ENCODE measurements around the gene LYPD3. TPM values are rescaled to one million over a fixed set of nuclear protein-coding genes. Genes with fewer than 3 reads are reported as not detected.
"Not testable (repeated sequence)": the region's sequence is repeated elsewhere in the genome, so short reads cannot be mapped to it uniquely, and the experiment has no call there.

The LYPD3 gene
- polyA plus RNA-seq, 3 donors, result 0.24 to 22.9 (median 0.48) TPM

- Mint-ChIP-seq H3K4me3 (no peak overlapping the region), H3K4me1 (peaks cover 26% of the 10 kb centered on the region), H3K36me3 (no peaks in the 10 kb centered on the region), H3K27me3 (ENCODE audit: low read depth in 3 of 3) (peaks cover 8 to 10% (median 9%) of the 10 kb centered on the region in 3 donors), H3K9me3 (peaks cover 0 to 2% (median 0%) of the 10 kb centered on the region in 7 donors), H3K27ac (peak overlapping the region in 3 of 7 donors; percentile 74 to 87 (median 78))
- Histone ChIP-seq H3K9me3 (replicated peaks in 1 of 2; ENCODE audit: control insufficient read depth in 1 of 2, insufficient read depth in 1 of 2, low read length in 2 of 2) (no peaks in the 10 kb centered on the region), H3K9ac (ENCODE audit: insufficient read depth, low read length, poor library complexity, severe bottlenecking) (no peak overlapping the region), H3K27ac (ENCODE audit: low read depth in 1 of 2, low read length in 2 of 2) (no peak overlapping the region), H3K79me2 (ENCODE audit: insufficient read depth, low read length) (no peaks in the 10 kb centered on the region), H3K4me3 (replicated peaks in 1 of 3; ENCODE audit: low read depth in 2 of 3, low read length in 3 of 3) (no peak overlapping the region), H3K27me3 (ENCODE audit: control insufficient read depth in 2 of 2, insufficient read depth in 2 of 2, low read length in 2 of 2) (no peaks in the 10 kb centered on the region), H2AFZ (ENCODE audit: insufficient read depth, low read depth, low read length, poor library complexity, severe bottlenecking) (no peak overlapping the region), H3K4me2 (replicated peaks; ENCODE audit: extremely low read depth, low read length, poor library complexity, severe bottlenecking) (no peak overlapping the region), H3K36me3 (replicated peaks in 1 of 2; ENCODE audit: control insufficient read depth in 1 of 2, insufficient read depth in 2 of 2, low read length in 2 of 2) (no peaks in the 10 kb centered on the region), H4K20me1 (ENCODE audit: insufficient read depth, low read length) (no peaks in the 10 kb centered on the region), H3K4me1 (ENCODE audit: control insufficient read depth in 1 of 2, insufficient read depth in 2 of 2, low read length in 2 of 2) (peaks cover 30 to 31% of the 10 kb centered on the region in 2 donors)
- no peak for TF ChIP-seq CTCF (IDR thresholded peaks at IDR 0.05)
- intact Hi-C loops (cut with micrococcal nuclease), result no loop called here
- DNase-seq, result no peak
- 85% methylated on average over 4 of the region's 6 CpGs for WGBS (ENCODE audit: insufficient coverage)
Measured at GRCh38 chr19:43437712-43438111, 27.7 kb downstream of the LYPD3 start.

GRCh38 chr19:43437284-43437683 is 28.1 kb downstream of the LYPD3 start:
- H2AFZ ChIP-seq (ENCODE audit: insufficient read depth, low read depth, low read length, poor library complexity, severe bottlenecking); H3K9ac ChIP-seq (ENCODE audit: insufficient read depth, low read length, poor library complexity, severe bottlenecking); H3K79me2 ChIP-seq (ENCODE audit: insufficient read depth, low read length); H3K9me3 ChIP-seq (replicated peaks in 1 of 2; ENCODE audit: control insufficient read depth in 1 of 2, insufficient read depth in 1 of 2, low read length in 2 of 2); H3K27ac ChIP-seq (ENCODE audit: low read depth in 1 of 2, low read length in 2 of 2); H3K4me3 Mint-ChIP-seq; H3K27me3 ChIP-seq (ENCODE audit: control insufficient read depth in 2 of 2, insufficient read depth in 2 of 2, low read length in 2 of 2); H3K4me3 ChIP-seq (replicated peaks in 1 of 3; ENCODE audit: low read depth in 2 of 3, low read length in 3 of 3); H3K36me3 ChIP-seq (replicated peaks in 1 of 2; ENCODE audit: control insufficient read depth in 1 of 2, insufficient read depth in 2 of 2, low read length in 2 of 2); H3K9me3 Mint-ChIP-seq; DNase-seq; H3K36me3 Mint-ChIP-seq; H4K20me1 ChIP-seq (ENCODE audit: insufficient read depth, low read length); H3K4me2 ChIP-seq (replicated peaks; ENCODE audit: extremely low read depth, low read length, poor library complexity, severe bottlenecking); intact Hi-C loops (cut with micrococcal nuclease): not testable (repeated sequence)
- peaks cover 30 to 31% of the 10 kb centered on the region in 2 donors for H3K4me1 ChIP-seq (ENCODE audit: control insufficient read depth in 1 of 2, insufficient read depth in 2 of 2, low read length in 2 of 2)
- Mint-ChIP-seq H3K27ac (peak overlapping the region in 3 of 7 donors; percentile 46 to 87 (median 78)), H3K27me3 (ENCODE audit: low read depth in 3 of 3) (peaks cover 8 to 11% (median 9%) of the 10 kb centered on the region in 3 donors), H3K4me1 (peaks cover 26% of the 10 kb centered on the region)
- WGBS (ENCODE audit: insufficient coverage), result no CpG with 5 or more reads among the region's 11 CpGs
